GM21515 (cell line): ENCODE data around the gene FAM9C.
"Not testable (repeated sequence)": the region's sequence is repeated elsewhere in the genome, so short reads cannot be mapped to it uniquely, and the experiment has no call there.

Experiments
- ATAC-seq: cut with Tn5 transposase; IDR thresholded peaks from one replicate; pipeline ENCODE4 v1.9.1; 2021; ENCODE audit not compliant: unreplicated experiment

FAM9C gene

GRCh38 chrX:13076176-13076961 lies 31.9 kb upstream of the FAM9C start:
- no peak for ATAC-seq

GRCh38 chrX:13074297-13075262 lies 30.2 kb upstream of the FAM9C start:
- peak; percentile 94 for ATAC-seq

GRCh38 chrX:13069771-13070416 lies 25.5 kb upstream of the FAM9C start:
- ATAC-seq = no peak

- ATAC-seq = no peak
These were observed 24.2 kb upstream of the FAM9C start for GRCh38 chrX:13068651-13069050.

- no peak for ATAC-seq
These were observed 23.4 kb upstream of the FAM9C start for GRCh38 chrX:13067773-13068172.

- ATAC-seq = no peak
These were observed 22.0 kb upstream of the FAM9C start for GRCh38 chrX:13066391-13066790.

GRCh38 chrX:13064599-13065143 lies 20.3 kb upstream of the FAM9C start:
- ATAC-seq = no peak

- not testable (repeated sequence) for ATAC-seq
These were observed 18.7 kb upstream of the FAM9C start for GRCh38 chrX:13063124-13063523.

GRCh38 chrX:13062331-13062730 lies 17.9 kb upstream of the FAM9C start:
- ATAC-seq = not testable (repeated sequence)

GRCh38 chrX:13061215-13061708 lies 16.8 kb upstream of the FAM9C start:
- ATAC-seq = not testable (repeated sequence)

- no peak for ATAC-seq
These were observed 15.4 kb upstream of the FAM9C start for GRCh38 chrX:13059637-13060499.

- ATAC-seq = peak; percentile 50
These were observed 11.1 kb upstream of the FAM9C start for GRCh38 chrX:13055486-13055885.

GRCh38 chrX:13053171-13053570 lies 8.8 kb upstream of the FAM9C start:
- ATAC-seq = no peak

GRCh38 chrX:13051529-13052172 lies 7.2 kb upstream of the FAM9C start:
- peak; percentile 68 for ATAC-seq

- ATAC-seq = no peak
These were observed 6.7 kb upstream of the FAM9C start for GRCh38 chrX:13051167-13051528.

GRCh38 chrX:13050151-13050550 lies 5.7 kb upstream of the FAM9C start:
- ATAC-seq = no peak

- ATAC-seq = no peak
These were observed 3.9 kb upstream of the FAM9C start for GRCh38 chrX:13048280-13048679.

- no peak for ATAC-seq
These were observed 3.3 kb upstream of the FAM9C start for GRCh38 chrX:13047759-13048158.

GRCh38 chrX:13046141-13046855 lies 1.9 kb upstream of the FAM9C start:
- ATAC-seq = no peak
